Kidney tubule cell (primary cell): ENCODE results near the gene IL12RB1.
"Not testable (repeated sequence)": the region's sequence is repeated elsewhere in the genome, so short reads cannot be mapped to it uniquely, and the experiment has no call there.

Source experiments
- DNase-seq: peaks from one replicate; pipeline ENCODE4 v3.0.0-alpha.2; 2018; ENCODE audit warnings: low spot score

IL12RB1 gene

DNA sequence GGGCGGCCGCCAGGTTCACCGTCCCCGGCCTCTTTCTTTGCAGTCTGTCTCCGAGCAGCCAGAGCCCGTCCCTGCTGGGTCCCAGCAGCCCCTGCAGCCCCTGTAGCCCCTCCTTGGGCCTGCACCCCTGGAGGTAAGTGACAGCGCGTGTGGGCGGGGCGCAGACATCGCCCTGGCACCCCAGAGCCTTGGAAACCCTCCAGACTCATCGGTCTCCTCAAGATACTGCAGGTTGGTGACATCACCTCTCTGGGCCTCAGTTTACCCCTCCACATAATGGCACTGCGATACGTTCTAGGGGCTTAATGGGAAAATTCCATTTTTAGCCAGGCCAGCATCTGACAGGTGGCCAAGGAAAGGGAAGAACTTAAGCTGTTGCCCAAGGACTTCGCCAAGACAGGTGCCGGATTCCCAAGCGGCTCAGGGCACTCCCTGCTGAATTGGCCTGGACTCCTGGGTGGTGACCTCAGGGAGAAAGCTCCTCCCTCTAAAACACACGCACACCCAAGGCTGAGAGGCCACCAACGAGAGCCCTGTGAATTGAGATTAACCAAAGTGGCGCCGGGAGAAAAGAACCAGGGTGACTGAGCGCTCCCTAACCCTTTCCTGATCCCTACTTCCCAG lies 24.0 kb upstream of the IL12RB1 start:
- DNase-seq: no peak

- peak; percentile 28 for DNase-seq
Measured at GRCh38 chr19:18109733-18110608, 23.2 kb upstream of the IL12RB1 start.

GRCh38 chr19:18109341-18109732 lies 22.6 kb upstream of the IL12RB1 start:
- no peak for DNase-seq

DNA sequence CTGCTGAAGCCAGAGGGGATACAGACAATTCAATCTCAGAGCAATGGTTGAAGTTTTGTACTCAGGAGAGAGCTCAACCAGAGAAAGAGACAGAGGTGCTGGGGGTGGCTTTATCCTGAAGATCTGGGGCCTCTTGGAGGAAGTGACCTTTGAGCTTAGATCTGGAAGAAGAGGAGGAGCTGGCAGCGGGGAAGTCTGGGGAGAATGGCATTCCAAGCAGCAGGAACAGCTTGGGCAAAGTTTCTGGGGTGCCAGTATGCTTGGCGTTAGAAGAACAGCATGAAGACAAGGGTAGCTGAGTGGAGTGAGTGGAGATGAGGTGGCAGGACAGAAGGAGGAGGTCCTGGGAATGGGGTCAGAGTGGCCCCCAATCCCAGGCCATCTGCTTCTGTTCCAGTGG lies 22.2 kb upstream of the IL12RB1 start:
- no peak for DNase-seq

DNA sequence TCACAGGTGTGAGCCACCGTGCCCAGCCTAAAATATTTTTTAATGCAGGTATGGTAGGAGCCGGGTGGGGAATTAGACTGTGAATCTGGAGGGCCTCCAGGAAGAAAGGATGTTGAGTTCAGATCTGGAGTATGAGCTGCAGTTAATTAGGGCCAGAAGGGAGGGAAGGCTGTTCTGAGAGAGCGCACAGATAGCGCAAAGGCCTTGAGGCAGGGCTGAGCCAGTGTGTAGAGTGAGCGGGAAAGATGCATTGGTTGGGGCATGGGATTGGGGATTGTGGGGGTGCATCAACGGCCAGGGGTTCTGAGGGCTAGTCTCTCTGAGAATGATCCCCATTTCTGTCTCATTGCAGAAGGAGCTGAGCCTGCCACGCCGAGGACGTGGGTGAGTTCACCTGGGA lies 20.5 kb upstream of the IL12RB1 start:
- no peak for DNase-seq

- DNase-seq: not testable (repeated sequence)
Measured at GRCh38 chr19:18105259-18105658, 18.5 kb upstream of the IL12RB1 start.

DNA sequence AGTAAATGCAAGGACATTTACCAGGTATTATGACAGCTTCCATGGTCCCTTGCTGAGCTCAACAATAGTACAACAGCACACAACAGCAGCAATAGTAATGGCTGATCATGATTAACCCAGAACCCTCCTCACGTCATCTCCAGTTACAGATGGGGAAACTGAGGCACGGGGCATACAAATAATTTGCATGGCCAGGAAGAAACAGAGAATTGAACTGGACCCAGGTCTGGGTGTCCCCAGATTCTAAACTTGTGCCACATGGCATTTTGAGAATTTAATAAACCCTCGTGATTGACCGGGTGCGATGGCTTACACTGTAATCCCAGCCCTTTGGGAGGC lies 18.0 kb upstream of the IL12RB1 start:
- DNase-seq: no peak

GRCh38 chr19:18102916-18103542 lies 16.3 kb upstream of the IL12RB1 start:
- no peak for DNase-seq

- no peak for DNase-seq
Measured at GRCh38 chr19:18101268-18101667, 14.5 kb upstream of the IL12RB1 start.

- no peak for DNase-seq
Measured at GRCh38 chr19:18100710-18101109, 14.0 kb upstream of the IL12RB1 start.

GRCh38 chr19:18099623-18099995 lies 12.9 kb upstream of the IL12RB1 start:
- no peak for DNase-seq

DNA sequence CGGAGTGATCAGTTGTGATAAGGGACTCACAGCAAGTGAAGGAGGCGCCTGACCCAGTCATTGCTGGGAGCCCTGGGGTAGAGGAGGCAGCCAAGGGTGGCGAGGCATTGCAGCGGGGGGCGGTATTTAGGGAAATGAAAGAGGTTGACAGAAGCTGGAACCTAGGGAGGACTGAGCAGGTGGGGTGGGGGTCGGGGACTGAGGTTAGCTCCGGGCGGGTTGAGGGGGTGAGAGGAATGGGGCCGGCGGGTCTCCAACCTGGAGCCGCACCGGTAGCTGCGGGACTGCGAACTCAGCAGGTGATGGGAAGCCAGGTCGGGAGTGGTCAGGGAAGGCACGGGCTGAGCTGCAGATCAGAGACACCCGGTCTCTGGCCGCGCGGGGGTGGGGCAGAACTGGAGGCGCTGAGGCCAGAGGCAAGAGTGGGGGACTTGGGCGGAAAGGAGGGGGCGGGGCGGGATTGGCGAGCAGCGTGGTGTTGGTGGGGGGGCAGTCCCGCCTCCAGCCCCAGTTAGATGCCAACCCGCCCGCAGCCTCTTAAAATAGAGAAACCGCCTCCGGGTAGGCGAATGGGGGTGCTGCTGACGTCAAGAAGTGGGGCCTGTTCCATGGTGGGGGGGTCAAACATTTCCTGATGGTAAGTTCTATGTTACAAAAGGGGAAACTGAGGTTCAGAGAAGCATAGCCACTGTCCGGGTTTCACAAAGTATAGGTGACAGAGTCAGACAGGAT lies 12.3 kb upstream of the IL12RB1 start:
- DNase-seq: peak; percentile 34

DNA sequence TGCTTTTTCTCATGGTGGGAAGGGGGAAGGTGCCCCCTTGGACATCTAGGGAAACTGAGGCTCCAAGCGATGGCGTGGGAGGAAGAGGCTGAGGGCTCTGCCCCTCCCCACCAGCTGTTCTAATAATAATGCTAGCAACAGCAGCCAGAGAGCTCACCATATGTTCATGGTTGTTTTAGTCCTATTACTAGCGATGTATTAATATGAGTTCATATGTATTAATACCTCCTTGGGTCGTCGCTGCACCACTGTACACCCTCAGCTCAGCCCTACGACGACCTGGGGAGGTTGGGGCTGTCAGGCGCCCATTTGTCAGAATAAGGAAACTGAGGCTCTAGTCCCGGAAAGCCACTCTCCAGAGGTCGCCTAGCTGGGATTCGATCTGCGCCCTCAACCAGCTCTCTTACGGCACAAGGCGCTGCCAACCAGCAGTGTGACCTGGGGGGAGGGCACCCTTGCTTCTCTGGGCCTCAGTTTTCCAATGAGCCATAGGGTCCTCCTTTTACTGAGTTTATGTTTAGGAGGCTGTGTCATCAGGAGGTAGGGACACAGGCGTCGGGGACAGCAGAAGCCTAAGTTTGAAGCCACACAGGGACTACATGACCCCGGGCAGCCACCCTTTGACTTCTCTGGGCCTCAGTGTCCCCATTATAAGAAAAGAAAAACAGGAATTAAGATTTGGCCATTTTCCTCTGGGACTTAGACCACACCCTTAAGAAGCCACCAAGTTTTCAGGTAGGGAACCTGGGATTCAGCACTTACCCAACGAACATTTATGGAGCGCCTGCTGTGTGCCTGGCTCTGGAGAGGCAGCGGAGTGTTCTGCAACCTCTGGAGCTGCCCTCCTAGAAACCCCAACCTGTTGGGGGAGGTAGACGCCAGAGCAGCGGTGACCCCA lies 11.5 kb upstream of the IL12RB1 start:
- no peak for DNase-seq

DNA sequence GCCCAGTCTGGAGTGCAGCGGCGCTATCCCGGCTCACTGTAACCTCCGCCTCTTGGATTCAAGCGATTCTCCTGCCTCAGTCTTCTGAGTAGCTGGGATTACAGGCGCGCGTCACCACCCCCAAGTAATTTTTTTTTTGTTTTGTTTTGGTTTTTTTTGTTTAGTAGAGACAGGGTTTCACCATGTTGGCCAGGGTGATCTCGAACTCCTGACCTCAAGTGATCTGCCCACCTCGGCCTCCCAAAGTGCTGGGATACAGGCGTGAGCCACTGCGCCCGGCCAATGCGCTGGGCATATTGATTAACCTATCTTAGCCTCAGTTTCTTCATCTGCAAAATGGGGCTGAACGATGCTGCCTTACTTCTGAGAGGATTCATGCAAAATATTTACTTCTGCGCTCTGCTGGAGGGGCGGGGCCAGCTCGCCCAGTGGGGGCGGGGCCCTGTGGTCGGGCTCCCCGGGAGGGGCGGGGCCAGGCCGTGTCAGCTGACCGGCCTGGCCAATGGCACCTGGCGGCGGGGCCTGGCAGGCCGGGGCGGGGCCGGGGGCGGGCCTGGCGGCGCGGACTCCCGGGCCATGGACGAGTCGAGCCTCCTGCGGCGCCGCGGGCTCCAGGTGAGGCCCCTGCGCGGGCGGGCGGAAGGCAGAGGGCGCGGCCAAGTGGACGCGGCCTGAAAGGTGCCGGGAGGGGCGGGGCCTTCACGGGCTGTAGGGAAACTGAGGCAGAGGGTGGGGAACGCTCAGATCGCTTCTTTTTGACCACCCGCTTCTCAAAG lies 10.7 kb upstream of the IL12RB1 start, which contains the start of gene MAST3:
Gene MAST3, plus strand, starts transcription at position 562 of the 776 bp plus-strand sequence. Its CDS starts 15 bp downstream, at position 577.
- peak; percentile 83 for DNase-seq

GRCh38 chr19:18096258-18096657 lies 9.5 kb upstream of the IL12RB1 start:
- DNase-seq: no peak

DNA sequence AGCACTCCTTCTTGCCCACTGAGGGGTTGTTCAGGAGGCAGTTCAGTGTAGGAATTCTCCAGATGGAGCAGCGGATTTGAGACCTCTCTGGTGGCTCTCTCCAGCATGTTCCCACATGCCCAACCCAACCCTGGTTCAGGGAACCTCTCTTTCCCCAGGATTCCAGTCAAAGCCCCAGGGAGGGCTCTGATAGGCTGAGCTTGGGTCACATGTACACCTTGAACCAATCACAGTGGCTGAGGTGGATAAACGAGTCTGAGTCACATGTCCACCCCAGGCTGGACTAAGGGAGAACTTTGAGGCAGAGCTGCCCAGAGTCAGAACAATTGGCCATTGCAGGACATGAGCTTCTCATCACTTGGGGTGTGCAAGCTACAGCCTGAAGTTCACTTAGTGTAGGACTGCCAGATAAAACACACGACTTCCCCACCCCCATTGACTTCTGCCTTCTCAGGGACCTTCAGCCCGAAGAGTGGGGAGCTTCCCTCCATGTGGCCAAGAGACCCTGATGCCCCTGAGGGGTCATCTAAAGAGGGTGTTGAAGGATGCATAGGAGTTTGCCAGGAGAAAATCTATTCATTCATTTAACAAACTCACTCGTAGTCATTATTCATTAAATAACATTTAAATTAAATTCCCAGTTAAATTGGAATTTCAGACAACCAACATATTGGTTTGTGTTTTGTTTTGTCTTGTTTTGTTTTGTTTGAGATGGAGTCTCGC lies 6.9 kb upstream of the IL12RB1 start:
- peak; percentile 30 for DNase-seq

DNA sequence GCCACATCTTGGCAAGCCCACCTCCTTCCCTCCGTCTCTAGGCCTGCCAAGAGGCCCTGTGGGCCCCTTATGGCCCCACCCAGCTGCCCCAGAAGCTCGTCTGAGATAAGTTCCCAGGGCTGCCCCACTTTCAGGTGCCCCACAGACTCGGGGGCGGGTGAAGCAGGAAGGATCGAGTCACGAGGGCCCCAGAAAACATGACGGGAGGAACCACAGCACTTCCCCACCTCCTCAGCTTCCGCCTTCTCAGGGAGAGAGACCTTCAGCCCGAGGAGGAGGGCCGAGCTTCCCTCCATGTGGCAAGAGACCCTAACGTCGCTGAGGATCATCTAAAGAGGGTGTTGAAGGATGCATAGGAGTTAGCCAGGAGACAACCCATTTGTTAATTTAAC lies 4.5 kb upstream of the IL12RB1 start:
- no peak for DNase-seq

- DNase-seq: no peak
Measured at GRCh38 chr19:18090545-18091216, 3.9 kb upstream of the IL12RB1 start.

- DNase-seq: no peak
Measured at GRCh38 chr19:18089726-18090125, 3.0 kb upstream of the IL12RB1 start.
